Mesenteric fat pad (tissue), 1 donor: ENCODE measurements around the gene MAP1S. TPM values are rescaled to one million over a fixed set of nuclear protein-coding genes. Genes with fewer than 3 reads are reported as not detected.

Experiments used
- DNase-seq: peaks from one replicate; pipeline ENCODE4 v3.0.0-alpha.2; 2020; ENCODE audit warnings: low spot score
- total RNA-seq: library from RNA; stranded (reverse); fragmentation: NEBNext Ultra II Directional; extraction: Animal tissue kit (Norgen Biotek cat#: 25700); gene quantifications from one replicate; pipeline ENCODE4 v1.2.1, GENCODE V29; 2021
- donor health status: DM: yes; HTN: yes; CAD: no.

The MAP1S gene
- total RNA-seq, 1 donor from 2014 or later, result 71.1 TPM

GRCh38 chr19:17692566-17692965, 26.7 kb upstream of the MAP1S start:
- DNase-seq, result no peak

- DNase-seq, result no peak
Observed at GRCh38 chr19:17695198-17695597, 24.1 kb upstream of the MAP1S start.

GRCh38 chr19:17703824-17704463, 15.3 kb upstream of the MAP1S start:
- no peak for DNase-seq

GRCh38 chr19:17706750-17707181, 12.5 kb upstream of the MAP1S start:
- no peak for DNase-seq

- DNase-seq, result no peak
Observed at GRCh38 chr19:17711851-17712250, 7.4 kb upstream of the MAP1S start.

- no peak for DNase-seq
Observed at GRCh38 chr19:17716309-17716929, 2.9 kb upstream of the MAP1S start.

GRCh38 chr19:17718550-17718946, 732 bp upstream of the MAP1S start:
- DNase-seq, result no peak

- DNase-seq, result no peak
Observed at GRCh38 chr19:17719730-17720400, 585 bp downstream of the MAP1S start.

- DNase-seq, result no peak
Observed at GRCh38 chr19:17720440-17720839, 1.2 kb downstream of the MAP1S start.

GRCh38 chr19:17721111-17721628, 1.9 kb downstream of the MAP1S start:
- DNase-seq, result no peak

- no peak for DNase-seq
Observed at GRCh38 chr19:17721821-17722220, 2.5 kb downstream of the MAP1S start.

GRCh38 chr19:17722655-17723240, 3.5 kb downstream of the MAP1S start:
- DNase-seq, result no peak

- DNase-seq, result no peak
Observed at GRCh38 chr19:17724655-17725054, 5.4 kb downstream of the MAP1S start.

- DNase-seq, result no peak
Observed at GRCh38 chr19:17725422-17726078, 6.3 kb downstream of the MAP1S start.

- DNase-seq, result no peak
Observed at GRCh38 chr19:17726136-17726741, 7.0 kb downstream of the MAP1S start.

GRCh38 chr19:17726964-17727773, 7.9 kb downstream of the MAP1S start:
- no peak for DNase-seq

GRCh38 chr19:17727843-17728242, 8.6 kb downstream of the MAP1S start:
- no peak for DNase-seq

GRCh38 chr19:17733127-17733526, 13.8 kb downstream of the MAP1S start:
- DNase-seq, result no peak

- DNase-seq, result no peak
Observed at GRCh38 chr19:17734146-17734545, 14.9 kb downstream of the MAP1S start.

- no peak for DNase-seq
Observed at GRCh38 chr19:17735410-17735809, 16.1 kb downstream of the MAP1S start.
